Right lobe of liver (tissue), 6 donors: ENCODE measurements around the gene SOSTDC1. TPM values are rescaled to one million over a fixed set of nuclear protein-coding genes. Genes with fewer than 3 reads are reported as not detected.
"Not testable (repeated sequence)": the region's sequence is repeated elsewhere in the genome, so short reads cannot be mapped to it uniquely, and the experiment has no call there.

Experiments used
- ATAC-seq, 4 donors: fragments of 200-7000 bp; cut with Tn5 transposase; one replicate each; pipeline ENCODE4 v1.9.1; 2020; ENCODE audit warnings: mild to moderate bottlenecking in 4 of 4, moderate library complexity in 4 of 4
- DNase-seq, 3 donors: peaks; one replicate each; pipeline ENCODE4 v3.0.0-alpha.2; 2020
- H3K27ac ChIP-seq, 3 donors: fragments of 200-600 bp; one replicate each; pipeline ENCODE4 v1.8.0; 2022
- H3K27me3 ChIP-seq, 2 donors: fragments of 200-600 bp; one replicate each; pipeline ENCODE4 v1.8.0; 2022
- H3K36me3 ChIP-seq, 4 donors: fragments of 200-600 bp; sonication (generic) in 1 of 4; one replicate each; pipeline versions ENCODE4 v1.5.1 to v1.8.0; 2017 to 2022; ENCODE audit warnings: control low read depth in 1 of 4
- H3K4me1 ChIP-seq, 4 donors: fragments of 200-600 bp; sonication (generic) in 1 of 4; one replicate each; pipeline versions ENCODE4 v1.5.1 to v1.8.0; 2017 to 2022; ENCODE audit warnings: control low read depth in 1 of 4
- H3K4me3 ChIP-seq, 3 donors: fragments of 200-600 bp; one replicate each; pipeline ENCODE4 v1.8.0; 2022
- H3K9me3 ChIP-seq, 4 donors: fragments of 200-600 bp; sonication (generic) in 1 of 4; one replicate each; pipeline versions ENCODE4 v1.5.1 to v1.8.0; 2017 to 2022; ENCODE audit warnings: control low read depth in 1 of 4
- CTCF ChIP-seq, 4 donors: fragments of 200-600 bp in 3 of 4; fragments of 450-650 bp in 1 of 4; IDR thresholded peaks; one replicate each; pipeline versions ENCODE4 v1.5.1 to v1.8.0; 2016 to 2022; ENCODE audit warnings: antibody characterized with exemption in 4 of 4, mild to moderate bottlenecking in 2 of 4
- POLR2A ChIP-seq: fragments of 450-650 bp; IDR thresholded peaks from one replicate; pipeline ENCODE4 v1.6.1; 2017; ENCODE audit warnings: antibody characterized with exemption, mild to moderate bottlenecking
- WGBS: methylation state at CpG from one replicate; pipeline ENCODE4 v1.1.6; 2018; ENCODE audit warnings: low coverage, low lambda C conversion rate; ENCODE audit not compliant: insufficient coverage; ENCODE audit errors: missing lambda C conversion rate; 5-methylcytosine and 5-hydroxymethylcytosine counted together
- intact Hi-C, 2 donors: fragments of 100-400 bp; cut with DNase I; formaldehyde crosslinking; loops; one replicate each; pipeline versions ENCODE4 v1.11.2 to v1.14.1; 2022
- total RNA-seq, 6 experiments: library from RNA; depleted of rRNA in 2 of 6; stranded (reverse); fragments of >200 nt in 2 of 6; fragmentation: NEBNext Ultra II Directional in 3 of 6; extraction: Animal tissue kit (Norgen Biotek cat#: 25700) in 3 of 6; gene quantifications; one replicate each; pipeline versions ENCODE4 v1.1.0 to v1.2.4, GENCODE V29; 2016 to 2023
- donor health status: DM: no; HTN: yes; CAD: no.
- donor health status: DM: no; HTN: no; CAD: no.
- donor health status: DM: no; HTN: no; CAD: no.
- donor health status: DM: no; HTN: yes; CAD: no.
- donor health status: DM: no; HTN: yes; CAD: no.

Gene SOSTDC1
- total RNA-seq, 6 experiments from 2014 or later: not detected

- no peak for ATAC-seq
- Histone ChIP-seq H3K36me3 (no peaks in the 10 kb centered on the region), H3K27ac (no peak overlapping the region), H3K4me3 (no peak overlapping the region), H3K27me3 (no peaks in the 10 kb centered on the region), H3K4me1 (no peaks in the 10 kb centered on the region), H3K9me3 (no peaks in the 10 kb centered on the region)
- no peak for DNase-seq
- 55% methylated on average over 1 of the region's 1 CpG for WGBS
- TF ChIP-seq POLR2A (no peak), CTCF (IDR thresholded peaks at IDR 0.05) (no peak)
- intact Hi-C loops: no loop called here
These were observed 17.7 kb downstream of the SOSTDC1 start for GRCh38 chr7:16447876-16448275.

- DNase-seq (no peak), ATAC-seq (no peak)
- TF ChIP-seq POLR2A: no peak
- no peak for TF ChIP-seq CTCF (IDR thresholded peaks at IDR 0.05)
- Histone ChIP-seq H3K4me3 (no peak overlapping the region), H3K27me3 (no peaks in the 10 kb centered on the region), H3K27ac (no peak overlapping the region), H3K4me1 (no peaks in the 10 kb centered on the region), H3K36me3 (no peaks in the 10 kb centered on the region), H3K9me3 (no peaks in the 10 kb centered on the region)
- intact Hi-C loops: no loop called here
- 39% methylated on average over 1 of the region's 1 CpG for WGBS
These were observed 19.0 kb downstream of the SOSTDC1 start for GRCh38 chr7:16446508-16446907.

GRCh38 chr7:16443871-16444270 lies 21.7 kb downstream of the SOSTDC1 start:
- H3K4me1 ChIP-seq, H3K4me3 ChIP-seq, H3K36me3 ChIP-seq, DNase-seq, intact Hi-C loops, H3K27ac ChIP-seq, ATAC-seq, H3K9me3 ChIP-seq, H3K27me3 ChIP-seq: not testable (repeated sequence)
- WGBS: 79% methylated on average over 2 of the region's 2 CpGs

- no peaks in the 10 kb centered on the region for H3K4me1 ChIP-seq
- H3K4me3 ChIP-seq: no peak overlapping the region
- DNase-seq (no peak), ATAC-seq (no peak)
- H3K9me3 ChIP-seq: no peaks in the 10 kb centered on the region
- no peaks in the 10 kb centered on the region for H3K36me3 ChIP-seq
- H3K27ac ChIP-seq: no peak overlapping the region
- H3K27me3 ChIP-seq: no peaks in the 10 kb centered on the region
- TF ChIP-seq POLR2A (no peak), CTCF (IDR thresholded peaks at IDR 0.05) (no peak)
- intact Hi-C loops: no loop called here
These were observed 26.6 kb downstream of the SOSTDC1 start for GRCh38 chr7:16438988-16439387.

GRCh38 chr7:16436306-16436705 lies 29.2 kb downstream of the SOSTDC1 start:
- Histone ChIP-seq H3K4me3 (no peak overlapping the region), H3K36me3 (no peaks in the 10 kb centered on the region), H3K4me1 (no peaks in the 10 kb centered on the region), H3K27me3 (no peaks in the 10 kb centered on the region), H3K9me3 (no peaks in the 10 kb centered on the region), H3K27ac (no peak overlapping the region)
- ATAC-seq: no peak
- 34% methylated on average over 2 of the region's 2 CpGs for WGBS
- TF ChIP-seq POLR2A: no peak
- no peak for TF ChIP-seq CTCF (IDR thresholded peaks at IDR 0.05)
- intact Hi-C loops: no loop called here
- no peak for DNase-seq
